ENCODE results near the gene SLC2A13.

Gene SLC2A13

DNA sequence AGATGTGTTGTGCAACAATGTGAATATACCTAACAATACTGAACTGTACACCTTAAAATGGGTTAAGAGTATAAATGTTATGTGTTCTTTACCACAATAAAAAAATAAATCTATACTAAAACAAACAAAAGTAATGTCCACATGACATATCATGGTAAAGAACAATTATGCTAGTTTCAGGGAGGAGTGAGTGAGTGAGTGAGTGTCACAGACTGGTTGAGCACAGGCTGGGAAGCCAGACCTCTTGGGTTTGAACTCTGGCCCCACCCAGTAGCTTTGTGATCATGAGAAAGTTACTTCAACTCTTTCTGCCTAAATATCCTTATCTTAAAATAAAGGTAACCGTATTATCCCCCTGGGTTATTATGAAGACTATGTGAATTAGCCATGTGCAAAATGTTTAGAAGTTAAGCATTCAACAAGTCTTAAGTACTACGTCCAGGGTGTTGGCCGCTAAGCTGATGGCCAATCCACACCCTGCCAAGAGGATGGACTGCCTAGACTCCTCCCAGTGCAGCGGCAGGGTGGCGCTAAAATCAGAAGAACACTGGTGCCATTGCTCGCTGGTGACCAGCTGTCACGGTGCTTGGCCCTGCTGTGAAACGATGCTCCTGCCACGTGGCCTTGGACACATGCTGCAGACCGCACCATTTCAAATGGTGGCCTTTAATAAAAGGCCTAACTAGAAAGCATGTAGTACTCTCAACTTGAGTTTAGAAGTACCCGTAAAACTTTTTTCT, 7.3 kb downstream of the SLC2A13 start:
- Histone ChIP-seq H3K9me3 (ENCODE audit: insufficient read depth, low read length) (no peaks in the 10 kb centered on the region), H3K4me3 (ENCODE audit: insufficient read depth, low read length, poor library complexity, severe bottlenecking) (no peak overlapping the region), H3K79me2 (ENCODE audit: insufficient read depth, low read length) (no peaks in the 10 kb centered on the region; the same call in 1 of the 2 replicates), H3K27ac (ENCODE audit: low read depth, low read length) (no peak overlapping the region), H3K9me2 (replicated peaks; ENCODE audit: insufficient read depth, low read length) (no peaks in the 10 kb centered on the region), H2AFZ (ENCODE audit: low read depth, low read length, severe bottlenecking) (no peak overlapping the region), H3K4me2 (ENCODE audit: low read depth, low read length, poor library complexity, severe bottlenecking) (no peak overlapping the region), H3K36me3 (ENCODE audit: low read length) (no peaks in the 10 kb centered on the region), H3K9ac (ENCODE audit: low read length) (no peak overlapping the region), H3K27me3 (ENCODE audit: low read length) (no peaks in the 10 kb centered on the region), H3F3A (ENCODE audit: insufficient read depth) (no peaks in the 10 kb centered on the region), H4K20me1 (ENCODE audit: low read depth, low read length) (0 out of 2 replicates have a peak, but pooled peaks cover 4% of the 10 kb centered on the region)
- TF ChIP-seq, protein P1, sequence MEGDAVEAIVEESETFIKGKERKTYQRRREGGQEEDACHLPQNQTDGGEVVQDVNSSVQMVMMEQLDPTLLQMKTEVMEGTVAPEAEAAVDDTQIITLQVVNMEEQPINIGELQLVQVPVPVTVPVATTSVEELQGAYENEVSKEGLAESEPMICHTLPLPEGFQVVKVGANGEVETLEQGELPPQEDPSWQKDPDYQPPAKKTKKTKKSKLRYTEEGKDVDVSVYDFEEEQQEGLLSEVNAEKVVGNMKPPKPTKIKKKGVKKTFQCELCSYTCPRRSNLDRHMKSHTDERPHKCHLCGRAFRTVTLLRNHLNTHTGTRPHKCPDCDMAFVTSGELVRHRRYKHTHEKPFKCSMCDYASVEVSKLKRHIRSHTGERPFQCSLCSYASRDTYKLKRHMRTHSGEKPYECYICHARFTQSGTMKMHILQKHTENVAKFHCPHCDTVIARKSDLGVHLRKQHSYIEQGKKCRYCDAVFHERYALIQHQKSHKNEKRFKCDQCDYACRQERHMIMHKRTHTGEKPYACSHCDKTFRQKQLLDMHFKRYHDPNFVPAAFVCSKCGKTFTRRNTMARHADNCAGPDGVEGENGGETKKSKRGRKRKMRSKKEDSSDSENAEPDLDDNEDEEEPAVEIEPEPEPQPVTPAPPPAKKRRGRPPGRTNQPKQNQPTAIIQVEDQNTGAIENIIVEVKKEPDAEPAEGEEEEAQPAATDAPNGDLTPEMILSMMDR (IDR thresholded peaks at IDR 0.05; ENCODE audit: insufficient read depth, low read length, poor library complexity, severe bottlenecking): no peak
- no peak for TF ChIP-seq EZH2phosphoT487 (conservative IDR thresholded peaks at IDR 0.05; ENCODE audit: low read length)

DNA sequence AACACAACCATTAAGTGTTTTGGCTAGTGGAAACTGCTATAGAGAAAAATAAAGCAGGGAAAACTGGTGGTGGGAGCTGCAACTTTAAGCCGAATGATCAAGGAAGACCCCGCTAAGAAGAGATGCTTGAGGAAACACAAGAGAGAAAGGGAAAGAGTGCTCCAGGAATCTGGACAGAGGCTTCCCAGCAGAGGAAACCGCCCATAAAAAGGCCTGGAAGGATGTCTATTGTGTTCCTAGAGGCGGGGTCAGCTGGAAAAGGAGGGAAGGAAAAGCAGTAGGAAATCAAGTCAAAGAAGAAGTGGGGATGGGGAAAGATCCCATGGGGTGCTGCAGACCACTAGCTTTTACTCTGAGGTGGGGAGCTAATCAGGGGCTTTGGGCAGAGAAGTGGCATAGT, 12.4 kb downstream of the SLC2A13 start:
- H3K9me2 ChIP-seq (replicated peaks; ENCODE audit: insufficient read depth, low read length): no peaks in the 10 kb centered on the region
- no peak overlapping the region for H3K27ac ChIP-seq (ENCODE audit: low read depth, low read length)
- no peak overlapping the region for H3K9ac ChIP-seq (ENCODE audit: low read length)
- no peak overlapping the region for H3K4me2 ChIP-seq (ENCODE audit: low read depth, low read length, poor library complexity, severe bottlenecking)
- H3K27me3 ChIP-seq (ENCODE audit: low read length): no peaks in the 10 kb centered on the region
- TF ChIP-seq EZH2phosphoT487 (conservative IDR thresholded peaks at IDR 0.05; ENCODE audit: low read length): no peak
- TF ChIP-seq, protein P1 (IDR thresholded peaks at IDR 0.05; ENCODE audit: insufficient read depth, low read length, poor library complexity, severe bottlenecking): no peak
- H3F3A ChIP-seq (ENCODE audit: insufficient read depth): no peaks in the 10 kb centered on the region
- H2AFZ ChIP-seq (ENCODE audit: low read depth, low read length, severe bottlenecking): no peak overlapping the region
- H3K9me3 ChIP-seq (ENCODE audit: insufficient read depth, low read length): no peaks in the 10 kb centered on the region
- no peaks in the 10 kb centered on the region; the same call in 1 of the 2 replicates for H3K79me2 ChIP-seq (ENCODE audit: insufficient read depth, low read length)
- H4K20me1 ChIP-seq (ENCODE audit: low read depth, low read length): 0 out of 2 replicates have a peak, but pooled peaks cover 4% of the 10 kb centered on the region
- H3K4me3 ChIP-seq (ENCODE audit: insufficient read depth, low read length, poor library complexity, severe bottlenecking): no peak overlapping the region
- H3K36me3 ChIP-seq (ENCODE audit: low read length): no peaks in the 10 kb centered on the region

DNA sequence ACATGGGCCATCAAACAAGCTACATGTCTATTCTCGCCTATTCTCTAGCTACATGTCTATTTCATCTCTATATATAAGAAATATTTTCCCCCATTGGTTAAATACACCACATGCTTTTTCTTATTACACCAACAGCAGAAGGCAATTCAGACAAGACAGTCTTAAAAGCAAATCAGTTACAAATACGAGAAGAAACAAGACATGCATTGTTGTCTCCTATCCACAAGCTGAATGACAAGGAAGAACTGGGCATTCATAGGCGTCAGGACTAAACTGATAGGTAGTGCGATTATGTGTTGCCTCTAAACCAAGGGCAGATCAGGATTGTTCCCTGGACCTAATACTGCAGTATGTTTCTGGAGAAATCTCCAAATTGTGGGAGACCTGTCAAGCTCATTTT, 19.4 kb downstream of the SLC2A13 start:
- H3K79me2 ChIP-seq (ENCODE audit: insufficient read depth, low read length): no peaks in the 10 kb centered on the region
- no peak for TF ChIP-seq EZH2phosphoT487 (conservative IDR thresholded peaks at IDR 0.05; ENCODE audit: low read length)
- TF ChIP-seq, protein P1 (IDR thresholded peaks at IDR 0.05; ENCODE audit: insufficient read depth, low read length, poor library complexity, severe bottlenecking): no peak

More for the DNA sequence above, 19.4 kb downstream of the SLC2A13 start:
- Histone ChIP-seq H2AFZ (ENCODE audit: low read depth, low read length, severe bottlenecking) (no peak overlapping the region), H3F3A (ENCODE audit: insufficient read depth) (no peaks in the 10 kb centered on the region), H4K20me1 (ENCODE audit: low read depth, low read length) (no peaks in the 10 kb centered on the region), H3K4me3 (ENCODE audit: insufficient read depth, low read length, poor library complexity, severe bottlenecking) (no peak overlapping the region), H3K9ac (ENCODE audit: low read length) (no peak overlapping the region), H3K36me3 (ENCODE audit: low read length) (no peaks in the 10 kb centered on the region), H3K27ac (ENCODE audit: low read depth, low read length) (no peak overlapping the region), H3K9me2 (replicated peaks; ENCODE audit: insufficient read depth, low read length) (no peaks in the 10 kb centered on the region), H3K27me3 (ENCODE audit: low read length) (no peaks in the 10 kb centered on the region), H3K9me3 (ENCODE audit: insufficient read depth, low read length) (no peaks in the 10 kb centered on the region), H3K4me2 (ENCODE audit: low read depth, low read length, poor library complexity, severe bottlenecking) (no peak overlapping the region)
